Astrocyte of the spinal cord (primary cell): ENCODE data around the gene GDPD2.

Experiments
- DNase-seq: peaks from one replicate; pipeline ENCODE4 v3.0.0; 2011; ENCODE audit warnings: low read depth, low spot score
- H3K4me3 ChIP-seq: 2 replicates; pipeline ENCODE4 v1.5.1; 2011; ENCODE audit warnings: low read depth, mild to moderate bottlenecking, low read length, moderate library complexity
- in situ Hi-C: cut with HindIII; loops from 2 replicates; pipeline ENCODE4 v1.10.0; 2017; ENCODE audit warnings: low sequenced_read_pairs
- TF ChIP-seq, protein P1 (sequence below): IDR thresholded peaks from 2 replicates; pipeline ENCODE4 v1.5.1; 2012; ENCODE audit warnings: low read depth, mild to moderate bottlenecking, low read length, inconsistent platforms

The GDPD2 gene

DNA sequence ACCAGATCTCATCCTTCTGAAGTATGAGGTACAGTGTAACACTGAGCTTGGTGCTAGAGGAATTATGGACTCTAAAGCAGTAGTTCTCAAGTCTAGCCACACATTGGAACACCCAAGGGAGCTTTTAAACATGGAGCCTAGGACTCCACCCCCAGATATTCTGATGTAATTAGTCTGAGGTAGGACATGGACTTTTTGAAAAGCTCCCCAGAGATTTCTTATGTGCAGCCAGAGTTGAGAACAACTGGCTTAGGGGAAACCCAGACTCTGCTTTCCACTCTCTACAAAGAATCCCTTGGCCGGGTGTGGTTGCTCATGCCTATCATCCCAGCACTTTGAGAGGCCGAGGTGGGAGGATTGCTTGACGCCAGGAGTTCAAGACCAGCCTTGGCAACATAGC lies 11.6 kb upstream of the GDPD2 start:
- no peak for DNase-seq
- in situ Hi-C loops, result no loop called here
- TF ChIP-seq, protein P1, sequence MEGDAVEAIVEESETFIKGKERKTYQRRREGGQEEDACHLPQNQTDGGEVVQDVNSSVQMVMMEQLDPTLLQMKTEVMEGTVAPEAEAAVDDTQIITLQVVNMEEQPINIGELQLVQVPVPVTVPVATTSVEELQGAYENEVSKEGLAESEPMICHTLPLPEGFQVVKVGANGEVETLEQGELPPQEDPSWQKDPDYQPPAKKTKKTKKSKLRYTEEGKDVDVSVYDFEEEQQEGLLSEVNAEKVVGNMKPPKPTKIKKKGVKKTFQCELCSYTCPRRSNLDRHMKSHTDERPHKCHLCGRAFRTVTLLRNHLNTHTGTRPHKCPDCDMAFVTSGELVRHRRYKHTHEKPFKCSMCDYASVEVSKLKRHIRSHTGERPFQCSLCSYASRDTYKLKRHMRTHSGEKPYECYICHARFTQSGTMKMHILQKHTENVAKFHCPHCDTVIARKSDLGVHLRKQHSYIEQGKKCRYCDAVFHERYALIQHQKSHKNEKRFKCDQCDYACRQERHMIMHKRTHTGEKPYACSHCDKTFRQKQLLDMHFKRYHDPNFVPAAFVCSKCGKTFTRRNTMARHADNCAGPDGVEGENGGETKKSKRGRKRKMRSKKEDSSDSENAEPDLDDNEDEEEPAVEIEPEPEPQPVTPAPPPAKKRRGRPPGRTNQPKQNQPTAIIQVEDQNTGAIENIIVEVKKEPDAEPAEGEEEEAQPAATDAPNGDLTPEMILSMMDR, result no peak
- H3K4me3 ChIP-seq, result no peak overlapping the region

GRCh38 chrX:70421618-70422017 lies 1.5 kb upstream of the GDPD2 start:
- H3K4me3 ChIP-seq, result no peak overlapping the region
- TF ChIP-seq, protein P1, result no peak
- in situ Hi-C loops, result no loop called here
- DNase-seq, result no peak

DNA sequence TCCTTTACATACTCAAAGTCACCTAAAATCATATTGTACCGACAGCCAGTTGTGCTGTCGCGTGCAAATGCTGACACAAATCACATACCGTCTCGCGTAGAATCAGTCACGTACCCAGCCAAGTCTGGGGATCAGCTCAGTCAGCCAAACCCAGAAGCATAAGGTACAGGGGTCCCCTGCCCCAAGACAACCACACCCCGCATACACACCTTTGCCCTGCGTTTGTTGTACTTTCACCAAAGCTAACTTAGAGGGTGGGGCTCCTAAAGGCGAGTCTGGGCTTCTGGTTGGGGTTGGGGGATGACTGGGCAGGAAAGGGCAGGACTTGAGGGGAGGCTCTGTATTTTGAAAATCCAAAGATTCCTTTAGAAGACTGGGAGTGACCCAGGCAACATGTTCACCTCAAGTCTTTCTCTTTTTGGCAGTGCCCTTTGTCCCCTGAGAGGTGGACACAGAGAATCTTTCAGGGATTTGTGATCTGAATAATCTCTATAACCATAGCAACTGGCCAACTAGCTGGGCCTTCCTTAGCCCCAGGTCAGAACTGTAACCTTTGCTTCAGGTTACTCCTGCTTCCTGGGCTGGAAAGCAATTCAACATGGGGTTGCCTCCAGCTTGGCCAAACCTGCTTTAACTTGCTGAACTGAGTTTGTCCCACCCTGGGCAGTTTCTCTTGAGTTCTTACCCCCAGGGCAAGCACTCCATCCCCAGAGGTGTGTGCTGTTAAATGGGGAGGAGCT lies 992 bp downstream of the GDPD2 start:
- TF ChIP-seq, protein P1, result no peak
- no peak for DNase-seq
- no peak overlapping the region for H3K4me3 ChIP-seq
- in situ Hi-C loops, result no loop called here

GRCh38 chrX:70424801-70425200 lies 1.7 kb downstream of the GDPD2 start:
- in situ Hi-C loops, result no loop called here
- H3K4me3 ChIP-seq, result no peak overlapping the region
- TF ChIP-seq, protein P1, result no peak
- no peak for DNase-seq

GRCh38 chrX:70426286-70427278 lies 3.5 kb downstream of the GDPD2 start:
- no peak overlapping the region for H3K4me3 ChIP-seq
- TF ChIP-seq, protein P1, result no peak
- DNase-seq, result no peak
- in situ Hi-C loops, result no loop called here

- no peak for DNase-seq
- TF ChIP-seq, protein P1, result no peak
- no peak overlapping the region for H3K4me3 ChIP-seq
- in situ Hi-C loops, result no loop called here
Measured at GRCh38 chrX:70427365-70427764, 4.3 kb downstream of the GDPD2 start.
